HG02973 (cell line): ENCODE results near the gene GATB.

ENCODE experiments used
- ATAC-seq: cut with Tn5 transposase; IDR thresholded peaks from one replicate; pipeline ENCODE4 v1.9.1; 2021; ENCODE audit warnings: moderate library complexity; ENCODE audit not compliant: unreplicated experiment

GATB gene, protein sequence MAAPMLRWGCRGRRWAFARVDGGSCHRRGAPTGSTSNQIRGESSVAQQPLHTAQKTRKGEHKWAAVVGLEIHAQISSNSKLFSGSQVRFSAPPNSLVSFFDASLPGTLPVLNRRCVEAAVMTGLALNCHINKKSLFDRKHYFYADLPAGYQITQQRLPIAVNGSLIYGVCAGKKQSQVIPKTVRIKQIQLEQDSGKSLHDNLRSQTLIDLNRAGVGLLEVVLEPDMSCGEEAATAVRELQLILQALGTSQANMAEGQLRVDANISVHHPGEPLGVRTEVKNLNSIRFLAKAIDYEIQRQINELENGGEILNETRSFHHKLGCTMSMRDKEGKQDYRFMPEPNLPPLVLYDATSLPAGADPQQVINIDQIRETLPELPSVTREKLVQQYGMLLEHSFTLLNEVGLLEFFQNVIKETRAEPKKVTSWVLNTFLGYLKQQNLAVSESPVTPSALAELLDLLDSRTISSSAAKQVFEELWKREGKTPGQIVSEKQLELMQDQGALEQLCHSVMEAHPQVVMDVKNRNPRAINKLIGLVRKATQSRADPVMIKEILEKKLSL

DNA sequence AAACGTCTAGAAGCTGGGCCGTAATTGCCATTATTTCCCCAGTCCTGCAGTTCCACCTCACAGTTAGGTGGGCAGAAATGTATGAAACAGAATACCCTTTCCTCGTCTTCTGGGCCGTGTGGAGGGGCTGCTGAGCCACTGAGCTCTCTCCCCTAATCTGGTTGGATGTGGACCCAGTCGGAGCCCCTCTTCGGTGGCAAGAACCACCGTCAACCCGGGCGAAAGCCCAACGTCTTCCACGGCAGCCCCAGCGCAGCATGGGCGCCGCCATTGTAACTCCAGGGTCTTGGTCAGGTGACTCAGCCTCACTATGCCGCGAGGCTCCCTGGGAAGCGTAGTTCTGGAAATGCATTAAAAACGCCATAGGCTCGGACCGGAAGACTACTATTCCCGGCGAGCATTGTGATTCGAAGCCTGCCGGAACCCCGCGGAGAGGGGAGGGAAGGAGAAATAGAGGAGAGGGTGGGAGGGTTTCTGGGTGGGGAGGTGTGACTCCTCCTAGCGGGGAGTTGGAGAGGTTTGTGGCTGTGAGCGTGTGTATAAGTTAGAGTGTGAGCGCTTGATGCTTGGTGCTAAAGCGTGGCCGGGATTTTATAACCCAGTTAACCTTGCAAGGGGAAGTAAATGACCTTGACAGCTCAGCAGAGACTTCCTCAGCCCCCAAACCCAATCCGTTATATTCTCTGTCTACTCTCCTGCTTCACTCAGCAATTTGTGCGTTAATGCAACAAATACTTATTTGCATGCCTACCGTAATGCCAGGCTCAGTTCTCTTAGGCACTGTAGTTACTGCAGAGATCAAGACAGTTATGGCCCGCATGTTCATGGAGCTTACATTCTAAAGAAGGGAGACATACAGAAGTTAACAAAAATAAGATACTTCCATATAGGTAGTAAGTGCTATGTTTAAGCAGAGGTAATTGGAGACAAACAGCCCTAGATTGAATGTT, at the start of gene GATB:
Gene GATB (minus strand): TSS at position 296 of the 950 bp plus-strand sequence. CDS start 25 bp downstream, at position 271.
- peak; percentile 100 for ATAC-seq

DNA sequence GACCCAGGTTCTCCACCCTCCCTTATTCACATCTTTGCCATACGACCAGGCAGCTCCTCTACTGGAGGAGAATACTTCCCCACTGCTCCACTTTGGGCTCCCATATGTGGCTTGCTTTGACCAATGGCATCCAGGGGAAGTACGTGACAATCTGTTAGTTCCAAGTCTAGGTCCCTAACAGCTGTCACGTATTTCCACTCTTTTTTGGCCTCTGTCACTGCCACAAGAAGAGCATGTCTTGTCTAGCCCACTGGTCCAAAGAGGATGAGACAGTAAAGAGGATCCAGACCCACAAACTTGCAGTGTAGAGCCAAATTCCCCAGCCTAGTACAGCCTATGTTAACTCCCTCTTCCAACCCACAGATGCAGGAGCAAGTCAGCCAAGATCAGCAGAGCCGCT, 49.7 kb upstream of the GATB start:
- ATAC-seq = no peak

DNA sequence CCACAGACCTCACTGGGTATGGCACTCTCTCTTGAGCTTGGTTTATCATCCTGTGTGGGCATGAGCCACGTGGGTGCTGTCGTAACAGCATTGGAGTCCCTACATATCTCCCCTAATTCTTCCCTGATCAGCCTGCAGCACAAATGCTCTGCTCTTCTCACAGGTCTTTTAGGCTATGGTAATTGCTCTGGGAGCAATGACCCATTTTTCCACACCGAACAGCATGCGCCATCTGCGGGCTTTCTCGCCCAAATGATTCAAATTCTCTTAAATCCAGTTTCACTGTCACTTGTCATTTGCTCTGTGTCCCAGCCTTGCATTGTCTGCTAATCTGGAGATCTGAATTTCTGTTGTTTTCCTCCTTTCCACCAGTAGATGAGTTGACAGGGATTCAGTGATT, 48.9 kb upstream of the GATB start:
- ATAC-seq = no peak

DNA sequence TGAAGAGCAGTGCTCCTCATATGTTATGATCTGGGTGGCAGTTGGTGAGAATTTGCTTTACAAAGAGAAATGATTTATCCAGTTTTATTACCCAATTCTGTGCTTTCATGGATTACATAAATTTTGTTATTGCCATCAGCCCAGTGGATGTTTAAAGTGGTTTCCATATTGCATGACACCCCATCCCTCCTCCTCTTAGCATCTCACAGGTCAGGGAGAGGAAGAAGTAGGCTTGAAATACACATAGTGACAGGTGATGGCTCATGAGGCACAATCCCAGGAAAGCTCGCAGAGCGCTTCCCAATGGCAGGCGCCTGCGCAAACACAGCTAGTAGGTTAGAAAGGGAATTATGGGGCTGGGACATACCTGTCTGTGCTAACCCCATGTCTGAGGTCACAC, 47.7 kb upstream of the GATB start:
- no peak for ATAC-seq

DNA sequence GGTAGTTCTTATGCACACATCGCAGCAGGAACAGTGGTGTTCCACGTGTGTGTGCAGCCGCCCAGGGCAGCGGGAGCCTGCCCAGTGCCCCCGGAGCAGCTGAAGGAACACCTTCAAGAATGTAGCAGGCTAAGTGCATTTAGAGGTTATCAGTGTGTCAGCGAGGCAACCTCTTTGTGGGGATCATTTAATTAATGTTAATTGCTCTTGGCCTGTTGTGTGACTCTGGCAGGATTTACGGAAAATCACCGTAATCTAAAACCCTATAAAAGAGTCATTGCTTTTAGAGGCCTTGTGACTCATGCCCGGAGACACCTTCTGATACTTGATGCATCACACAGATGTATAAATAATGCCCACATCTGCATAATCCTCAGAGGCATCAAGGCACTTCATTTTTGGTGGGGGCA, 47.3 kb upstream of the GATB start:
- no peak for ATAC-seq

DNA sequence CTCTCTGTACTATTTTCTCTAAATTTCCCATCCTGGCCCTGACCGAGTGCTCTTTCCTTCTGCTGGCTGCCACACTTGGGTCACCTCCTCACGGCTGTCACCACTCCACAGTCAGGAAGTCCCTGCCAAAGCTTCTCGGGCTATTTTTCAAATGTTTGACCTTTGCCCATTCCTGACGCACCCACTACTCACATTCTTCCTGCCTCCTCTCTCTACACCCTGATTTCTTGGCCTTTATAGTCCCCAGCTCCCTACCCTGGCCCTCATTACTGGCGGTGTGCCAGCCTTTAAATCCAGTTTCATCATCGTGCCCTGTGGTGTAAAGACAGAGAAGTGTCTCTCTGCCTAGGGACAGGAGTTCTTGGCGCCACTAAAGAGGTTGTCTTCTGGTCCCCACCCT, 46.4 kb upstream of the GATB start:
- ATAC-seq = no peak

DNA sequence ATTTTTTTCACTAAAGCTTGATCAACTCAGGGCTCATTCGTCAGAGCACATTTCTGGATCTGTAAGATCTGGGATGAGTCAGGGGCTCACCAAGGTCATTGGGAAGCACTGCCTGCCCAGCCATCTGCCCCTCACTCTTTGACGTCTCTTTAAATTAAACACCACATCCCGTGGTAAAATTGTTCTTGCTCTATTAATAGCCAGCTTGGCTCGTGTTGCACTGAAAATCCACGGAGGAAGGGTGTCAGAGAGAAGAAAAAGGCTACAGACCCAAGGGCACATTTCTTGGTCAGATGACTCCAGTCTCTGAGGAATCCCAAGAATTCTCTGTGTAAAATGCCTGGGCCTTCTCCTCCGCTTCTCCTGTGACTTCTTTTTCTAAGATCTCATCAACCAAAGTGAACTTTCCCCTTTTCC, 45.7 kb upstream of the GATB start:
- no peak for ATAC-seq

DNA sequence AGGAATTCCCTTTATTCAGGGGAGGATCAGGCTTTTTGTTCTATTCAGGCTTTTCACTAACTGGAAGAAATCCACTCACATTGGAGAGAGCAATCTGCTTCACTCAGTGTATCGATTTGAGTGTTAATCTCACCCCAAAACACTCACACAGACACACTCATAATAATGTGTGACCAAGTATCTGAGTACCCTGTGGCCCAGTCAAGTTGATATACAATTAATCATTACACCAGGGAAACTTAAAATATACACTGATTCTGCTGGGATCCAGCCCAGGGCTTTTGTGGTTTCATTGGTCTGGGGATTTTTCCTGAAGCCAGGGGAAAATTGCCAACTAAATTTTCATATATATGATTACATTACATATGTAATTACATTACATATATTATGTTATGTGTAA, 44.0 kb upstream of the GATB start:
- no peak for ATAC-seq

DNA sequence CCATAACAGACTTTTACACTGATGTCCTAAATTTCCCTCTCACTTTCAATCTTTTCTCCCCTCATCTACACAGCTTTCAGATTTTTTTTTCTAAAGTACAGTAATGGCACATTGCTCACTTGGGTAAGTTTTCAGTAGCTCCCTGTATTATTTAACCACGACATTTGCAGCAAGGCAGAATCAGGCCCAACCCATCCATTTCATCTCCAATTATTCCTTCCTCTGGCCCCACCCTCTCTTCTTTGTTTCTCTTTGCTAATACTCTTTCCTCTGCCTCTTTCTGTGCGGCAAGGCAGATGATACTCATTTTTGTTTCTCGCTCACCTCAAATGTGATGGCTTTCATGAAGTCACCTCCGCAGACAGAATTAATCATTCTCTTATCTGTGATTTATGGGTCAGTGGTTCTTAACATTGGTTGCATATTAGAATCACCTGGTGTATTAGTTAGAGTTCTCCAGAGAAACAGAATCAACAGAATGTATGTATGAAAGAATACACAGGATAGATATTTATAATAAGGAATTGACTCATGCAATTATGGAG, 43.4 kb upstream of the GATB start:
- ATAC-seq = no peak

DNA sequence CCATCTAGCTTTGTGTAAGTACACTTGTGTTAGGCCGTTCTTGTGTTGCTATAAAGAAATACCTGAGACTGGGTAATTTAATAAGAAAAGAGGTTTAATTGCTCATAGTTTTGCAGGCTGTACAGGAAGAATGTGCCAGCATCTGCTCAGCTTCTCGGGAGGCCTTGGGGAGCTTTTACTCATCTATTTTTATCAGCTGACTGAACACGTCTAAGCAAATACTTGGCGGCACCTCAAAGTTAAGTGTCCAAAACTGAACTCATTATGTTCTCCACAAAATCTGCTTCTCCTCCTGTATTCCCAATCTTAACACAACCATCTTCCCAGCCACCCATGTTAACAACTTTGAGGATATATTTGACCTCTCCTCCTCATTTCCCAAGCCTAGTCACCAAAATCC, 42.4 kb upstream of the GATB start:
- ATAC-seq = no peak

DNA sequence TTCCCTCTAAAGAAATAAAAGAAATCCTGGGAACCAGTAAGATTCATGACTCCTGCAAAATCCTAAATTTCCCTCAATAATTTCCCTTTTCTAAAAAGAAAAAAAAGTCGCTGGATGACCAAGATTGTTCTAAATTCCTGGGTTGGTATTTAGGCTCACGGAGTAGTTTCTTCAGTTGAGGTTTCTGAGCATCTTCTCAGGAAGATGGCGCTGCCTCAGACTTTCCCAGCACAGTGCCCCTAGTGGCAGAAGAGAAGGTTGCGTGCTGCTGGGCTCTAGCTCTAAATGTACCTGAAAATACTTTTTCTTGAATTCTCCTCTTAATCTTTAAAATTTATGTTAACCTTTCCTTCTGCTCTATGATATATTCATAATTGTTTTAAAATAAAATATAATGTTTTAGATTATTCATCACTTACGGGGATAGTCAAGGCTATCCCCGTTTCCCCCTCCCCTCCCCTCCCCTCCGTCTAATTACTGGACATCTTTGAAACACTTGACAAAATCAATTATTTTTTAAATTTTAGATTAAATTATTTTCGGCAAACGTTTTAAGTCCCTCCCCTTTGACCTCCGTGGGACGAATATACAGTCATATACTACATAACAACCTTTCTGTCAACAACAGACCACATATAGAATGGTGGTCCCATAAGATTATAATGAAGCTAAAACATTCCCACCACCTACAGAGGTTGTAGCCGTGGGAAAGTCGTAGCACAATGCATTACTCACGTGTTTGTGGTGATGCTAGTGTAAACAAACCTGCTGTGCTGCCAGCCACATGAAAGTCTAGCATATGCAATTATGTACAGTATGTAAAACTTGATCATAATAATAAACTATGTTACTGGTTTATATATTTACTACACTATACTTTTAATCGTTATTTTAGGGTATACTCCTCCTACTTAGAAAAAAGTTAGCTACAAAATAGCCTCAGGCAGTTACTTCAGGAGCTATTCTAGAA, 41.0 kb upstream of the GATB start:
- no peak for ATAC-seq

DNA sequence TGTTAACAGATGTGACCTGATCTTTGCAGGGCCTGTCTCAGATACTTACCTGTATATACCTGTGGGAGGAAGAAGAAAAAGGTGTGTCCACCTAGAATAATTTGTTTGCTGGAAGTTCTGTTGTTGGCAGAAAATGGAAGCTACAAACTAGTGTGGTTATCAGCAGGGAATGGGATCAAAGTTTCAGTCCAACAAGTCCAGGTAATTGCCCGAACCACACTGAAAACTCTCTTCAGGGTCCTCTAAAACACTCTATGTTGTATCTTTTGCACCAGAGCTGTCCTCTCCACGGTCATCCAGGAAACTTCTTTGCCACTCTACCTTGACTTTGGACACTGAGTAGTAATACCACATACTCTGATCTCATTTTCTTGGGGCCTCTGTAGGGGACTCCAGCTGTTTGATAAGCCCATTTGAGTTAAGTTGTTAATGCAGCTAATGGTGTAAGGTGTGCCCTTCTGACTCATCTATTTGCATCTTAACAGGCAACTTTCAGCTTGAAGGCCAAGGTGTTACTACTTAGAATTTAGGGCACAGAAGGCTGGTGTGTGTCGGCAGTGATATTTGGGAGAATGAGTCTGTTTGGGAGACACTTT, 38.7 kb upstream of the GATB start:
- ATAC-seq = no peak

DNA sequence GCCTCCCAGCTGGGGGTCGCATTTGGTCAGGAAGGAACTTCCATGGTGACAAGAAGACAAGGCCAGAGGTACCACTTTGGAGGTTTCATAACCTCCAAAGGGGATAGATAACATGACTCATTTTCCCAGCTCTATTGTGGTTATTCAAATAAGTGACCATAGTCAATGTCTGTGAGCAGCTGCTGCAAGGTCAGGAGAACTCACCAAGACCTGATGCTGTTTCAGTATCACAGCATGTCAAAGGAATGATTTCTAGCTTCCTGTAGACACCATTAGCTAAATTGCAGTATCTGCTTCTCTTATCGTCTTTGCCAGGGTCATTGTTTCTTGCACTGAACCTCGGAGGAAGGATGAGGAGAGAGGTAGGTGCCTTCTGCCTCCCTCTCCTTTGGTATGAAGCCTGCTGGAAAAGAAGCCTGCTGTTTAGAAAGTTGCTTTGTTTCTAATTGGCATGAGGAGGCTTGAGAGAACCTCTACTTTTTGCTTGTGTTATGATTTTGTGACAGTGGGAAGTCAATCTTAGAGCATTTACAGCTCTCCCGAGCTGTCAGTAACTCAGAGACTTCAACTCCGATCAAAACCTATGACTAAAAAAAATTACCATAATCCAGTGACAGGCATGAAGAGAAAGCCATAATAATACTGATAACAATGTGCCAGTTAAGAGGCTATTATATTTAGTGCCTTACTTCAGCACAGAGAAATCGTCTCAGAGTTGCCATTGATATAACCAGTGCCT, 38.0 kb upstream of the GATB start:
- peak; percentile 85 for ATAC-seq

DNA sequence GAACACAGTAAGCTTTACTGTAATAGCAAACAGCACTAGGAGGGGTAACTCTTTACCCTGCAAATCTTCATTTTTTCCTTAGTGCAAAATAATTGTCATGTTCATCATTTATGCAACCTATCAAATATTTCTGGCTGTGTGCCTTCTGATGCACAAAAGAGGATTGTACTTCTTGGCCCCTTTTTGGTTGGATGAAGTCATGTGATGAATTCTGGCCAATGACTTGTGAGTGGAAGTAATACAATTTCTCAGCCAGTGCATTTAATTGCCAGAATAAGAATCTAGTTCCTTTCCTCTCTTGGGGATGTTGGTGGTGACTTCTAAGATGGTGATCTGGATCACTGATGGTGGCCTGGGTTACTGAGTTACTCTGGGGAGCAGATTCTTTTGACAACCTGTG, 37.0 kb upstream of the GATB start:
- ATAC-seq = no peak

DNA sequence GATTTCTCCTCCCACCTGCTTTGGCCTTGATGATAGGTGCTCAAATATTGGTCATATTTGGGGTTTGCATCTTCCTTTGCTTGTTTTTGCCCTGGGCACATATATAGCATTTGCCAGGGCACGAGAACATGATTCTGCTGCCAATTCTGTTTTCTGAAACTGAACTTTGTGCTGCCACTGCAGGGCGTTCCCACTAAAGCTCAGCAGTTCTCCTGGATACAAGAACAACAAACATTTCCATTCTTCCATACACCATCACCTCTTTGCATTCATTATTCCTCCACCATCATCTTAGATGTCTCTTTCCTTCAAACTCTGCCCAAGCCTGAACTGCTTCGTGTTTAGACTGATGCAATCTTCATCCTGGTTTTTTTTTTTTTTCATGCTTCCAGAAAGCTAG, 36.3 kb upstream of the GATB start:
- ATAC-seq = no peak

DNA sequence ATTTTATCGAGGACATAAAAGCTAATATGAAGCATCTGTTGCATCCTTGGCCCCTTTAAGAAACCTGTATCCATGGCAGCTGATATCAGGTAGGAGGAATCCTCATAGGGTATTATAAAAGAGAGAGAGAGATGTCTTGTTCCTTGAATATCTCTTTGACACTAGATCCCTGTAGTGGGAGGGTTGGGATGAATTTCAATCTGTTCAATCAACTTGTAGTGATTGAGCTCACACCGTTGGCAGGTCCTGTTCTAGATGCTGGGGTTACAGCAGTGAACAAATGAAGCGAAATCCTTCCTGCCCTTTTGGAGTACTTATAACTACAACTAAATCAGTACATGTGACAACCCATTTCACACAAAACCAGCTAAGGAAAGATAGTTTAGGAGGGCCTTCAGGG, 35.3 kb upstream of the GATB start:
- ATAC-seq = no peak

DNA sequence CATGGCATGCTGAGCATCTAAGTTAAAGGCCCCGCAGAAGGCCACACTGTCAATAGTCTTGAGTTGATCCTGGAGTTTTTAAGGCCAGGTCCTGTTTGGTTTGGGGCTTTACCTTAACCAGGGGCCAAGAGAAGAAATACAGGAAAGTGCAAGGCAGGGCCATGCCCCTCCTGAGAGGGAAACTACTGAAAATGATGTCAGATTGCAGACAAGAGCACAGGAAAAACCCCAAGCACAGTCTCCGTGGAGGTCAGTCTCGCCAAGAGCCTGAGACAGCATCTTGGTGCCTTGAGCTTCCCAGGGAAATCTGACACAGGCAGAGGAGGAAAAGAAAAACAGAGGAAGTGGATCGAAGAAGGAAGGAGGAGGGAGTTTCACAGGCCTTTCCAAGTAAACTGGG, 32.2 kb upstream of the GATB start:
- ATAC-seq = no peak

DNA sequence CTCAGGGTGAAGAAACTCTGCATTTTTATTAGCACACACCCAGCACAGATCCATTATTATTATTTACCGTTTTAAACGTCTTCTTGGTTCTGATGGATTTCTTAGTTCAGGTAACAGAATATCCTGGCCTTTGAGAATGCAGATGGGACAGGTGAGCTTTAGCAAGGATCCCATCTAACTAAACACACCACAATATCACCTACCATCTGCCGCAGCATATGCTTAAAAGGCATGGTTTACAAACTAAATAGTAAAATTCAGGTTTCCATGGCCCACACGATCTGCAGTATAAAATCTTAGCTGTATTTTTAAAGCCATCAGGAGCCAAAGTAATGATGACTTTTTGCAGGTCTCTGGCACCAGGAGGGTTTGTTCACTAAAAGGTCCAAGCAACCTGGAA, 31.7 kb upstream of the GATB start:
- ATAC-seq = no peak

DNA sequence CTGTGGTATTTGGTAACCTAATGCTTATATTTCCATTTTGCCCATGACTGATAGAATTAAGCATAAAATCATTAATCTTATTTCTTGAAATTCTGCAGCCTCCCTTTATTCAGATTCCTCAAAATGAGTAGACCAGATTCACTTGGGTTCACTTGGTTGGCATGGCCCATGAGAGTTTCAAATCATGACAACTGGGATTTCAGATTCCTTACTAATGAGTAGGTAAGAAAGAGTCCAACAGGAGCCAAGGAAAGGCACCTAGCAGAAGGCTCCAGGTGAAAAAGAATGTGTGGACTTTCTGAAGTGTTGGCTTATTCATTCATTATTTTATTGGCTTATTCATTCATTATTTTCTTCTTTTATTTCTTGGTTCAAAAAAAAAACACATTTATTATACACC, 27.2 kb upstream of the GATB start:
- no peak for ATAC-seq
